Measurements from ENCODE around the gene CLCN6. TPM values are rescaled to one million over a fixed set of nuclear protein-coding genes. Genes with fewer than 3 reads are reported as not detected.

The CLCN6 gene
- total and polyA plus RNA-seq, 2 of the 8 experiments (the other 6 are each of a cell fraction or from before 2014, with no cell fraction given): 15.7 to 26.0 TPM

DNA sequence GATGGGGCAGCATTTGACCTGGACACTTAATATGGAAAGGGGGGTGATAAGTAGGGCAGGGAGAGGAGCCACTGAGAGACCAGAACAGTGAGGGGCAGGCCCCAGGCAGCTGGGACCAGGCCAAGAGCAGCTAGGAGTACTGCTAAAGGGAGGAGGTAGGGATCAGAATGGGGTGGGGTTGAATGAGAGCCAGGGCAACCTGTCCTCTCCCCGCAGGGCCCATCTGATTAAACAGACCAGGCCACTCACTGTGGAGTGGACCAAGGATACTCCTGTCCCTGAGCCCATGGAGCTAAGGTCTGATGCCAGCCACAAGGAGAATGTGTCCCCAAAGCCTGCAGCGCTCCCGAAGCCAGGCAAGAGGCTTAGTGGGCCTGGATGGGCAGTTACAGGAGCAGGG lies 41.9 kb upstream of the CLCN6 start:
- Histone ChIP-seq H3K23ac (ENCODE audit: insufficient read length) (no peak overlapping the region), H3K9me3 (ENCODE audit: insufficient read depth in 2 of 2, low read depth in 1 of 2, low read length in 1 of 2) (peaks cover 0 to 5% of the 10 kb centered on the region in 2 experiments; a peak in 1 of 4 replicates), H4K20me1 (replicated peaks in 1 of 2; ENCODE audit: control insufficient read depth in 1 of 2, insufficient read depth in 2 of 2, low read length in 2 of 2) (no peaks in the 10 kb centered on the region), H3K36me3 (ENCODE audit: control insufficient read depth in 2 of 4, insufficient read depth in 4 of 4, low read length in 3 of 4) (no peaks in the 10 kb centered on the region), H3K4ac (replicated peaks; ENCODE audit: insufficient read length, low read depth, low read length) (no peak overlapping the region), H4K91ac (replicated peaks; ENCODE audit: insufficient read length, low read length) (no peak overlapping the region), H2AK5ac (ENCODE audit: low read depth, low read length) (no peak overlapping the region), H3K56ac (replicated peaks; ENCODE audit: insufficient read length, low read depth, low read length) (no peak overlapping the region), H2BK120ac (replicated peaks; ENCODE audit: low read depth, low read length) (no peak overlapping the region), H3K4me2 (ENCODE audit: insufficient read depth in 1 of 2, low read depth in 2 of 2, low read length in 2 of 2) (no peak overlapping the region), H4K5ac (ENCODE audit: insufficient read length, low read depth, low read length) (no peak overlapping the region), H3K14ac (ENCODE audit: insufficient read length) (no peak overlapping the region), H3K79me1 (ENCODE audit: low read depth, low read length) (no peaks in the 10 kb centered on the region), H3K18ac (ENCODE audit: extremely low read depth, low read length) (no peak overlapping the region), H2BK5ac (ENCODE audit: low read depth, low read length) (no peak overlapping the region), H2BK12ac (ENCODE audit: low read depth, low read length) (no peak overlapping the region), H4K8ac (ENCODE audit: extremely low read depth, insufficient read depth, low read length) (no peak overlapping the region), H2BK20ac (ENCODE audit: low read length) (no peak overlapping the region), H3K4me3 (ENCODE audit: extremely low read depth in 1 of 4, insufficient read depth in 2 of 4, low read depth in 3 of 4, low read length in 4 of 4) (no peak overlapping the region), H3K23me2 (ENCODE audit: low read depth, low read length) (peaks cover 3% of the 10 kb centered on the region; the same call in 1 of the 2 replicates), H3K9ac (replicated peaks in 1 of 4; ENCODE audit: extremely low read depth in 1 of 4, low read depth in 3 of 4, low read length in 3 of 4) (no peak overlapping the region), H3K4me1 (replicated peaks in 1 of 4; ENCODE audit: control insufficient read depth in 3 of 4, insufficient read depth in 4 of 4, low read length in 3 of 4) (peaks cover 0 to 16% (median 10%) of the 10 kb centered on the region in 4 experiments; a peak in 6 of 7 replicates), H2BK15ac (ENCODE audit: low read length) (no peak overlapping the region; the same call in 1 of the 2 replicates), H3K27ac (ENCODE audit: low read depth, low read length) (no peak overlapping the region), H2AFZ (ENCODE audit: low read length) (no peak overlapping the region), H3K79me2 (ENCODE audit: control insufficient read depth in 1 of 2, insufficient read depth in 2 of 2, low read length in 2 of 2) (no peaks in the 10 kb centered on the region), H3K27me3 (replicated peaks in 1 of 4; ENCODE audit: control insufficient read depth in 3 of 4, extremely low read depth in 1 of 4, insufficient read depth in 3 of 4, low read length in 3 of 4) (peaks cover 7 to 40% (median 30%) of the 10 kb centered on the region in 4 experiments)
- TF ChIP-seq ATF3 (IDR thresholded peaks at IDR 0.05; ENCODE audit: insufficient read depth, low read depth, low read length) (no peak), CTBP2 (IDR thresholded peaks at IDR 0.05; ENCODE audit: borderline replicate concordance, insufficient read depth, insufficient read length, low read length) (no peak), SIX5 (IDR thresholded peaks at IDR 0.05; ENCODE audit: low read depth, low read length) (no peak), SRF (IDR thresholded peaks at IDR 0.05; ENCODE audit: low read depth, low read length) (no peak)
- TF ChIP-seq, protein P1, sequence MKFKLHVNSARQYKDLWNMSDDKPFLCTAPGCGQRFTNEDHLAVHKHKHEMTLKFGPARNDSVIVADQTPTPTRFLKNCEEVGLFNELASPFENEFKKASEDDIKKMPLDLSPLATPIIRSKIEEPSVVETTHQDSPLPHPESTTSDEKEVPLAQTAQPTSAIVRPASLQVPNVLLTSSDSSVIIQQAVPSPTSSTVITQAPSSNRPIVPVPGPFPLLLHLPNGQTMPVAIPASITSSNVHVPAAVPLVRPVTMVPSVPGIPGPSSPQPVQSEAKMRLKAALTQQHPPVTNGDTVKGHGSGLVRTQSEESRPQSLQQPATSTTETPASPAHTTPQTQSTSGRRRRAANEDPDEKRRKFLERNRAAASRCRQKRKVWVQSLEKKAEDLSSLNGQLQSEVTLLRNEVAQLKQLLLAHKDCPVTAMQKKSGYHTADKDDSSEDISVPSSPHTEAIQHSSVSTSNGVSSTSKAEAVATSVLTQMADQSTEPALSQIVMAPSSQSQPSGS (IDR thresholded peaks at IDR 0.05; ENCODE audit: low read length): no peak
- CTCF ChIA-PET (ENCODE audit: partially characterized antibody): interaction anchor here (1.3 to 3.4 kb wide), 2 partner anchors 22 to 71 kb away, joined by 3 to 21 read pairs; no protein-coding TSS in a partner anchor
- DNase-seq (ENCODE audit: low read depth in 1 of 2, low spot score in 2 of 2) (no peak), FAIRE-seq (no peak)
- POLR2A ChIA-PET (ENCODE audit: partially characterized antibody): interaction anchor here (0.7 to 4.3 kb wide), 2 partner anchors 11 to 67 kb away, joined by 3 to 21 read pairs; no protein-coding TSS in a partner anchor
- 98% methylated on average over 3 of the region's 3 CpGs; no CpG with 5 or more reads in 1 of the 2 experiments for WGBS, 2 experiments (ENCODE audit: extremely low coverage in 1 of 2, insufficient coverage in 1 of 2, insufficient read length in 1 of 2, insufficient replicate concordance in 2 of 2, low coverage in 1 of 2, low lambda C conversion rate in 2 of 2, missing lambda C conversion rate in 1 of 2)
